ENCODE measurements around the gene MAGEF1.
"Not testable (repeated sequence)": the region's sequence is repeated elsewhere in the genome, so short reads cannot be mapped to it uniquely, and the experiment has no call there.

The MAGEF1 gene

GRCh38 chr3:184742676-184743135 lies 30.8 kb upstream of the MAGEF1 start:
- no peak for DNase-seq

- no peak for DNase-seq
These were observed 30.2 kb upstream of the MAGEF1 start for GRCh38 chr3:184741798-184742675.

- no peak for DNase-seq
These were observed 29.3 kb upstream of the MAGEF1 start for GRCh38 chr3:184741259-184741556.

- DNase-seq = no peak
These were observed 28.8 kb upstream of the MAGEF1 start for GRCh38 chr3:184740509-184741258.

GRCh38 chr3:184739594-184740505 lies 28.0 kb upstream of the MAGEF1 start:
- DNase-seq = no peak

GRCh38 chr3:184738982-184739381 lies 27.1 kb upstream of the MAGEF1 start:
- DNase-seq = no peak

GRCh38 chr3:184738506-184738890 lies 26.6 kb upstream of the MAGEF1 start:
- DNase-seq = no peak

GRCh38 chr3:184737641-184738505 lies 26.0 kb upstream of the MAGEF1 start:
- DNase-seq = no peak

- DNase-seq = no peak
These were observed 25.2 kb upstream of the MAGEF1 start for GRCh38 chr3:184737063-184737462.

- DNase-seq = no peak
These were observed 23.2 kb upstream of the MAGEF1 start for GRCh38 chr3:184734903-184735701.

GRCh38 chr3:184733971-184734608 lies 22.2 kb upstream of the MAGEF1 start:
- DNase-seq = no peak

- no peak for DNase-seq
These were observed 21.3 kb upstream of the MAGEF1 start for GRCh38 chr3:184733181-184733580.

- DNase-seq = no peak
These were observed 20.1 kb upstream of the MAGEF1 start for GRCh38 chr3:184731786-184732537.

- no peak for DNase-seq
These were observed 19.1 kb upstream of the MAGEF1 start for GRCh38 chr3:184730924-184731323.

GRCh38 chr3:184729154-184729553 lies 17.3 kb upstream of the MAGEF1 start:
- DNase-seq = not testable (repeated sequence)

GRCh38 chr3:184728010-184728527 lies 16.2 kb upstream of the MAGEF1 start:
- DNase-seq = no peak

- peak in 1 of 2 experiments; percentile 36 for DNase-seq
These were observed 15.6 kb upstream of the MAGEF1 start for GRCh38 chr3:184727357-184728009.

- DNase-seq = no peak
These were observed 14.6 kb upstream of the MAGEF1 start for GRCh38 chr3:184726497-184726896.

GRCh38 chr3:184725176-184725719 lies 13.4 kb upstream of the MAGEF1 start:
- DNase-seq = no peak

All from NCI-H187 (cell line).